ENCODE measurements around the gene LIN7C.

LIN7C gene

DNA sequence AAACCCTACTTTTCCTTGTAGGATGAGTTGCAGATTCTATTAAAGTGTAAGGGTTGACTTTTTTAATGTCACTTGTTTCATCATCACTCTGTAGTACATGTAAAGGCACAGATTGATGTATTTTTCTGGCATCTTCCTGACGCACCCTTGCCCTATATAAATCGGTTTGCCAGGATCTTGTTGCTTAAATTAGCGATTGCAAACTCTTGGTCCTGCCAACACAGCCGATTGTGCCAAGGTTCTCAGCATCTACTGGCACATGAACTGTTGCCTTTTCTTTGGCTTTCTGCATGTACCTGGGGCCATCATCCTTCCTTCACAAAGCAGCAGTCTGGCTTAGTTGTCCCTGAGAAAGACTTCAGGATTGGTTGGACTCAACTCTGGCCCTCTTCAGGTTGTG is 7.5 kb upstream of the LIN7C start:
- ChIA-PET CTCF (interaction anchor here (1.3 kb wide), 1 partner anchor 17 kb away, joined by 3 read pairs; no protein-coding TSS in a partner anchor), POLR2A (no interaction called here)
- DNase-seq (ENCODE audit: extremely low spot score) = no peak
- TF ChIP-seq, protein P1, sequence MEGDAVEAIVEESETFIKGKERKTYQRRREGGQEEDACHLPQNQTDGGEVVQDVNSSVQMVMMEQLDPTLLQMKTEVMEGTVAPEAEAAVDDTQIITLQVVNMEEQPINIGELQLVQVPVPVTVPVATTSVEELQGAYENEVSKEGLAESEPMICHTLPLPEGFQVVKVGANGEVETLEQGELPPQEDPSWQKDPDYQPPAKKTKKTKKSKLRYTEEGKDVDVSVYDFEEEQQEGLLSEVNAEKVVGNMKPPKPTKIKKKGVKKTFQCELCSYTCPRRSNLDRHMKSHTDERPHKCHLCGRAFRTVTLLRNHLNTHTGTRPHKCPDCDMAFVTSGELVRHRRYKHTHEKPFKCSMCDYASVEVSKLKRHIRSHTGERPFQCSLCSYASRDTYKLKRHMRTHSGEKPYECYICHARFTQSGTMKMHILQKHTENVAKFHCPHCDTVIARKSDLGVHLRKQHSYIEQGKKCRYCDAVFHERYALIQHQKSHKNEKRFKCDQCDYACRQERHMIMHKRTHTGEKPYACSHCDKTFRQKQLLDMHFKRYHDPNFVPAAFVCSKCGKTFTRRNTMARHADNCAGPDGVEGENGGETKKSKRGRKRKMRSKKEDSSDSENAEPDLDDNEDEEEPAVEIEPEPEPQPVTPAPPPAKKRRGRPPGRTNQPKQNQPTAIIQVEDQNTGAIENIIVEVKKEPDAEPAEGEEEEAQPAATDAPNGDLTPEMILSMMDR (IDR thresholded peaks at IDR 0.05; ENCODE audit: control extremely low read depth, extremely low read depth, low read depth, missing control alignments) = no peak

GRCh38 chr11:27513389-27513788 is 6.8 kb upstream of the LIN7C start:
- ChIA-PET POLR2A (no interaction called here), CTCF (interaction anchor here (1.1 to 1.6 kb wide), 4 partner anchors 13 to 27 kb away, joined by 3 to 6 read pairs (median 4); no protein-coding TSS in a partner anchor)
- no peak for DNase-seq (ENCODE audit: extremely low spot score)
- TF ChIP-seq, protein P1 (IDR thresholded peaks at IDR 0.05; ENCODE audit: control extremely low read depth, extremely low read depth, low read depth, missing control alignments) = no peak

DNA sequence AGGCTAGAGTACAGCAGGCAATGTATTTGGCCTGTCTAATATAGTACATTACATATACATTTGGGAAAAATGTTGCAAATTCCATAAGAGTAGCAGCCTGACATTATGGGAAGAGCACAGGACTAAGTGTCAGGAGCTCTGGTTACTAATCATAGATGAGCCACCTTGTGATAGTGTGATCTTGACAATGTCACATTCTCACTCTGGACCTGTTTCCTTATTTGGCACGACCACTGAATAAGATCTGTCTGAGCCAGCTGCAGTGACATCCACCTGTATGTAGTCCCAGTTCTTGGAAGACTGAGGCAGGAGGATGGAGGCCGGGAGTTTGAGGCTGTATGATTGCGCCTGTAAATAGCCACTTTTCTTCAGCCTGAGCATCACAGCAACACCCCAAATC is 5.7 kb upstream of the LIN7C start:
- DNase-seq (ENCODE audit: extremely low spot score) = no peak
- TF ChIP-seq, protein P1 (IDR thresholded peaks at IDR 0.05; ENCODE audit: control extremely low read depth, extremely low read depth, low read depth, missing control alignments) = no peak
- ChIA-PET POLR2A (no interaction called here), CTCF (interaction anchor here (1.5 to 1.6 kb wide), 2 partner anchors 14 to 26 kb away, joined by 4 read pairs; no protein-coding TSS in a partner anchor)

DNA sequence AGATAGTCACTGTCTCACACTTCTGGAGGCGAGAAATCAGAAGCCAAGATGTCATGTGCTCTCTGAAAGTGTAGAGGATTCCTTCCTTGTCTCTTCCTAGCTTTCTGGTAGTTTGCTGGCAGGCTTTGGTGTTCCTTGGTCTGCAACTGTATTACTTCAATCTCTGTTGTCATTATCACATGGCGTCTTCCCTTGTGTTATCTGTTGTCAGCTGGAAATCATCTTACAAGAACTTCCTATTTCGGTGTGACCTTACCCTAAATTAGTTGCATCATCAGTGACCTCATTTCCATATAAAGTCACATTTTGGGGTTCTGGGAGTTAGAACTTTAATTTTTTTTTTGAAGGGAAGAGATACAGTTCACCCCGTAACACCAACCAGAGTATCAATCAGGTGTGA is 3.3 kb upstream of the LIN7C start:
- TF ChIP-seq, protein P1 (IDR thresholded peaks at IDR 0.05; ENCODE audit: control extremely low read depth, extremely low read depth, low read depth, missing control alignments) = no peak
- CTCF ChIA-PET = interaction anchor here (2.2 to 2.7 kb wide), 2 partner anchors 11 to 24 kb away, joined by 8 to 16 read pairs; no protein-coding TSS in a partner anchor
- no peak for DNase-seq (ENCODE audit: extremely low spot score)
- POLR2A ChIA-PET = no interaction called here

DNA sequence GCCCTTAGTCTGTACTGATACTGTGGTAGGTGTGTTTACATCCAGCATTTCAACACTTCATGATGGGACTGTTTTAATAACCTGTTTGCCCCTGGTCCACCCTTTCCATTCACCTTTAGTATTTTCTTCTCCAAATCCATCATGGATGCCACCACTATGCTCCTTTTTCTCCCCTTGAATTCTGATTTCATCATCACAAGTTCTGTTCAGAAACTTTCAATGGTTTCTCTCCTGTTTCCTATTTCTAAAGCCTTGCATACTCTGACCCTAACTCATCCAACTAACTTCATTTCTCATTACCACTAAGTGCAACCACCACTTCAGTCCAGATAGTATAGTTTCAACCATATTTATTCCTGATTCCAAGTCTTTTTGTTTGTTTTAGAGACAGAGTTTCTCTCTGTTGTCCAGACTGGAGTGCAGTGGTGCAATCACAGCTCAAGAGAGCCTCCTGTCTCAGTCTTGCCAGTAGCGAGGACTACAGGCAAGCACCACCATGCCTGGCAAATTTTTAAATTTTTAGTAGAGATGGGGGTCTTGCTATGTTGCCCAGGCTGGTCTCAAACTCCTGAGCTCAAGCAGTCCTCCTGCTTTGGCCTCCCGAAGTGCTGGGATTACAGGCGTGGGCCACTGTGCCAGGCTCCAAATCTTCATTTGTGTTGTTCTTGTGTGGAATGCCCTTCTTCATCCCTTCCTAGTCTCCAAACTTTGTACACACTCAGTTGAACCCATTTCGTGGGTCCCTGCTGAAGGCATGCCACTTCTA is 1.2 kb upstream of the LIN7C start:
- DNase-seq (ENCODE audit: extremely low spot score) = no peak
- CTCF ChIA-PET = interaction anchor here (1.0 to 2.2 kb wide), 4 partner anchors 10 to 22 kb away, joined by 3 to 8 read pairs (median 4); no protein-coding TSS in a partner anchor
- TF ChIP-seq, protein P1 (IDR thresholded peaks at IDR 0.05; ENCODE audit: control extremely low read depth, extremely low read depth, low read depth, missing control alignments) = no peak
- POLR2A ChIA-PET = no interaction called here

- TF ChIP-seq, protein P1 (IDR thresholded peaks at IDR 0.05; ENCODE audit: control extremely low read depth, extremely low read depth, low read depth, missing control alignments) = no peak
- ChIA-PET POLR2A (no interaction called here), CTCF (interaction anchor here (1.2 kb wide), 1 partner anchor 9 kb away, joined by 5 read pairs; no protein-coding TSS in a partner anchor)
- no peak for DNase-seq (ENCODE audit: extremely low spot score)
Observed at GRCh38 chr11:27505781-27506180, 788 bp downstream of the LIN7C start.

Measured in GM10248 (cell line).